NCI-H2107 treated with DMSO at 0.1 percent for 48 hours (cell line): Measurements from ENCODE around the gene CRACR2A.
A peak's percentile ranks its signal among the peaks of the same experiment; 100 is the strongest.

Experiments used
- DNase-seq: peaks from one replicate; lab custom pipeline; 2025; ENCODE audit not compliant: unreplicated experiment; lab: John Stamatoyannopoulos, UW

CRACR2A gene

GRCh38 chr12:3651585-3652424 is 101.1 kb downstream of the CRACR2A start:
- peak; percentile 18 for DNase-seq

GRCh38 chr12:3647504-3647903 is 105.4 kb downstream of the CRACR2A start:
- DNase-seq = no peak

- no peak for DNase-seq
Measured at GRCh38 chr12:3646561-3647241, 106.2 kb downstream of the CRACR2A start.

GRCh38 chr12:3645091-3645490 is 107.8 kb downstream of the CRACR2A start:
- no peak for DNase-seq

- peak; percentile 31 for DNase-seq
Measured at GRCh38 chr12:3644104-3644503, 108.8 kb downstream of the CRACR2A start.

- DNase-seq = no peak
Measured at GRCh38 chr12:3641428-3642018, 111.4 kb downstream of the CRACR2A start.

- DNase-seq = no peak
Measured at GRCh38 chr12:3636328-3636727, 116.6 kb downstream of the CRACR2A start.

GRCh38 chr12:3634348-3634747 is 118.6 kb downstream of the CRACR2A start:
- no peak for DNase-seq

- DNase-seq = no peak
Measured at GRCh38 chr12:3633396-3633795, 119.5 kb downstream of the CRACR2A start.

GRCh38 chr12:3632754-3633153 is 120.2 kb downstream of the CRACR2A start:
- DNase-seq = no peak

- no peak for DNase-seq
Measured at GRCh38 chr12:3632256-3632655, 120.7 kb downstream of the CRACR2A start.

- no peak for DNase-seq
Measured at GRCh38 chr12:3631759-3632158, 121.2 kb downstream of the CRACR2A start.

- no peak for DNase-seq
Measured at GRCh38 chr12:3631272-3631637, 121.7 kb downstream of the CRACR2A start.

- DNase-seq = no peak
Measured at GRCh38 chr12:3630621-3631271, 122.2 kb downstream of the CRACR2A start.

GRCh38 chr12:3630111-3630510 is 122.8 kb downstream of the CRACR2A start:
- no peak for DNase-seq

- DNase-seq = no peak
Measured at GRCh38 chr12:3629057-3629830, 123.7 kb downstream of the CRACR2A start.

GRCh38 chr12:3628629-3629028 is 124.3 kb downstream of the CRACR2A start:
- no peak for DNase-seq

GRCh38 chr12:3627336-3627735 is 125.6 kb downstream of the CRACR2A start:
- no peak for DNase-seq

- peak; percentile 55 for DNase-seq
Measured at GRCh38 chr12:3624273-3624672, 128.6 kb downstream of the CRACR2A start.

- no peak for DNase-seq
Measured at GRCh38 chr12:3622822-3623690, 129.9 kb downstream of the CRACR2A start.
